GM18867 (cell line): Measurements from ENCODE around the gene RIN2.

Experiments
- ATAC-seq: cut with Tn5 transposase; IDR thresholded peaks from one replicate; pipeline ENCODE4 v1.9.1; 2021; ENCODE audit warnings: mild to moderate bottlenecking, moderate library complexity; ENCODE audit not compliant: unreplicated experiment

Gene RIN2

GRCh38 chr20:19758133-19758500 lies at the start of gene RIN2:
Gene RIN2 (plus strand): TSS chr20:19758258. CDS start chr20:19889602, 131,344 bp downstream.
- no peak for ATAC-seq

- no peak for ATAC-seq
Observed at GRCh38 chr20:19709635-19710335, 48.3 kb upstream of the RIN2 start.

GRCh38 chr20:19710336-19711120 lies 47.5 kb upstream of the RIN2 start:
- ATAC-seq, result no peak

GRCh38 chr20:19711126-19711525 lies 46.9 kb upstream of the RIN2 start:
- no peak for ATAC-seq

GRCh38 chr20:19712721-19713260 lies 45.3 kb upstream of the RIN2 start:
- no peak for ATAC-seq

- no peak for ATAC-seq
Observed at GRCh38 chr20:19713822-19714578, 44.1 kb upstream of the RIN2 start.

- ATAC-seq, result no peak
Observed at GRCh38 chr20:19714579-19714840, 43.5 kb upstream of the RIN2 start.

- no peak for ATAC-seq
Observed at GRCh38 chr20:19715986-19716385, 42.1 kb upstream of the RIN2 start.

- ATAC-seq, result no peak
Observed at GRCh38 chr20:19718880-19719279, 39.2 kb upstream of the RIN2 start.

GRCh38 chr20:19720991-19721390 lies 37.1 kb upstream of the RIN2 start:
- no peak for ATAC-seq

GRCh38 chr20:19723051-19723450 lies 35.0 kb upstream of the RIN2 start:
- no peak for ATAC-seq

GRCh38 chr20:19723813-19724430 lies 34.1 kb upstream of the RIN2 start:
- no peak for ATAC-seq

GRCh38 chr20:19725373-19725772 lies 32.7 kb upstream of the RIN2 start:
- ATAC-seq, result no peak

GRCh38 chr20:19725814-19726525 lies 32.1 kb upstream of the RIN2 start:
- ATAC-seq, result no peak

- no peak for ATAC-seq
Observed at GRCh38 chr20:19727251-19727847, 30.7 kb upstream of the RIN2 start.

- ATAC-seq, result no peak
Observed at GRCh38 chr20:19729672-19730071, 28.4 kb upstream of the RIN2 start.

GRCh38 chr20:19730706-19731105 lies 27.4 kb upstream of the RIN2 start:
- no peak for ATAC-seq

GRCh38 chr20:19734811-19735210 lies 23.2 kb upstream of the RIN2 start:
- ATAC-seq, result no peak

GRCh38 chr20:19735446-19735845 lies 22.6 kb upstream of the RIN2 start:
- no peak for ATAC-seq

- ATAC-seq, result no peak
Observed at GRCh38 chr20:19737025-19737424, 21.0 kb upstream of the RIN2 start.
